SK-N-MC (cell line): Measurements from ENCODE around the gene CDH4.
"Not testable (repeated sequence)": the region's sequence is repeated elsewhere in the genome, so short reads cannot be mapped to it uniquely, and the experiment has no call there.

ENCODE experiments used
- DNase-seq: peaks from one replicate; pipeline ENCODE4 v3.0.0-alpha.2; 2011; ENCODE audit warnings: low read depth, low spot score
- H3K27ac ChIP-seq: fragments of 200-600 bp; sonication (generic); 2 replicates; pipeline ENCODE4 v1.5.1; 2016; ENCODE audit warnings: mixed run types
- H3K36me3 ChIP-seq: fragments of 200-600 bp; sonication (generic); 2 replicates; pipeline ENCODE4 v1.6.1; 2017; ENCODE audit warnings: antibody characterized with exemption, low read length, mixed read lengths; ENCODE audit not compliant: insufficient read depth
- H3K4me3 ChIP-seq: fragments of 200-600 bp; sonication (generic); 2 replicates; pipeline ENCODE4 v1.5.1; 2016
- H3K9ac ChIP-seq: fragments of 200-600 bp; sonication (generic); 2 replicates; pipeline ENCODE4 v1.8.0; 2017; ENCODE audit warnings: mixed run types, mixed read lengths; ENCODE audit not compliant: insufficient read length
- H3K9me3 ChIP-seq: fragments of 200-600 bp; sonication (generic); 2 replicates; pipeline ENCODE4 v1.6.1; 2017; ENCODE audit warnings: low read depth, mild to moderate bottlenecking, antibody characterized with exemption, low read length, moderate library complexity, mixed read lengths
- EZH2 ChIP-seq: fragments of 200-600 bp; sonication (generic); IDR thresholded peaks from one replicate; pipeline ENCODE4 v1.6.1; 2017; ENCODE audit warnings: antibody characterized with exemption
- FOXP2 ChIP-seq: optimal IDR thresholded peaks from 2 replicates; pipeline ENCODE3; 2011; ENCODE audit warnings: mild to moderate bottlenecking, moderate library complexity; ENCODE audit not compliant: insufficient read depth; ENCODE audit errors: extremely low read length, control extremely low read depth
- POLR2AphosphoS5 ChIP-seq: IDR thresholded peaks from 2 replicates; pipeline ENCODE4 v1.6.1; 2012; ENCODE audit warnings: mild to moderate bottlenecking, low read depth, low read length, borderline replicate concordance

Gene CDH4

DNA sequence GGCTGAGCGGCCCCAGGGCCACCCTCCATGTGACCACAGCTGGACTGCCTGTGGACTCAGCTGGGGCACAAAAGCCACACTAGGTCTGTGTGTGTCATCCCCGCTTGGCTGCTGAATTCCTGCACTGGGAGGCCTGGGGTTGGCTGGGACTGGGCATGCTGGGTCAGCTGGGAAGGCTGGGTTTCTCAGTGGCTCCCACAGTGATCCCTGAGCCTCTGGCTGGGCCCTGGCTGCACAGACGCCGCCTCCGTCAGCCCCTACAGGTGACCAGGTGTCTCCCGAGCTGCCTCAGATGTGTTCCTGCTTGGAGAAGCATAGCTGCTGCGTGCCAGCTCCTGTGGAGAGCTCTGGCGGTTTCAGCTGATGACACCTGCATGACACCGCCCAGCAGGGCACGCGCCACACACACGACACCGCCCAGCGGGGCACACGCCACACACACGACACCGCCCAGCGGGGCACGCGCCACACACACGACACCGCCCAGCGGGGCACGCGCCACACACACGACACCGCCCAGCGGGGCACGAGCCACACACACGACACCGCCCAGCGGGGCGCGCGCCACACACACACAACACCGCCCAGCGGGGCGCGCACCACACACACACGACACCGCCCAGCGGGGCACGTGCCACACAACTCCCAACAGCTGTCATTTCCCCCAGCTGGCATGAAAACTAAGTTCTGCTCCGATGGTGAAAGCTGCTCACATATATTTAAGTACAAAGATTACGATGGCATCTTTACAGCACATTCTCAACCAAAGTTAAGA, 724.8 kb downstream of the CDH4 start:
- DNase-seq: no peak
- no peaks in the 10 kb centered on the region for H3K9me3 ChIP-seq
- H3K27ac ChIP-seq: no peak overlapping the region
- H3K9ac ChIP-seq: no peak overlapping the region
- H3K4me3 ChIP-seq: no peak overlapping the region
- peaks cover 24% of the 10 kb centered on the region; the same call in 1 of the 2 replicates for H3K36me3 ChIP-seq
- no peak for TF ChIP-seq EZH2
- no peak for TF ChIP-seq POLR2AphosphoS5
- no peak for TF ChIP-seq FOXP2

DNA sequence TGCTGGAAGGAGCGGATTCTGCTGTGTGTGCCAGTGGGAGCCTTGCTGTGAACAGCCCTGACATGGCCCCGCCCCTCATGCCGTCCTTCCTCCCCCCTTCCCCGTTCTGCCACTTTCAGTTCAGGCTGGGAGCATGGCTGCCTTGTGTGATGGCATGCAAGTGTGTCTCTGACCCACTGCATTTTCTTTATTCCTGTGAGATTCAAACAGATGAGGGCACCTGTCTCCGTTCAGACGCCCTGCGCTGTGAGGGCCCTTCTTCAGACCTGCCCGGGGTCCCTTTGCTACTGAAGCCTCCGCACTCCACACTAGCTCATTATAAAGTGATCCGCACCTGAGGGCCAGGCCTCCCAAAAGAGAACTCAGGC, 725.3 kb downstream of the CDH4 start:
- Histone ChIP-seq H3K4me3 (no peak overlapping the region), H3K9me3 (no peaks in the 10 kb centered on the region), H3K9ac (no peak overlapping the region), H3K27ac (no peak overlapping the region), H3K36me3 (peaks cover 21% of the 10 kb centered on the region; the same call in 1 of the 2 replicates)
- no peak for DNase-seq
- no peak for TF ChIP-seq EZH2

DNA sequence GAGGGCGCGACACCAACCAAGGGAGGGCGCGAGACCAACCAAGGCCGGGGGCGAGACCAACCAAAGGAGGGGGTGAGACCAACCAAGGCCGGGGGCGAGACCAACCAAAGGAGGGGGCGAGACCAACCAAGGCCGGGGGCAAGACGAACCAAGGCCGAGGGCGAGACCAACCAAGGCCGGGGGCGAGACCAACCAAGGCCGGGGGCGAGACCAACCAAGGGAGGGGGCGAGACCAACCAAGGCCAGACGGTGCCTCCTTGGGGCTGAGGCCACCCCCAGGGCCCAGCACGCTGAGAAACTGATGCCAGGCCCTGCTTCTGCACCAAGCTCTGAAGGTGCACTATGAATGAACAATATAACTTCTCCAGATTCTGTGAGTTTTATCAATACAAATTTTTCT, 726.4 kb downstream of the CDH4 start:
- Histone ChIP-seq H3K4me3 (no peak overlapping the region), H3K27ac (no peak overlapping the region), H3K9ac (no peak overlapping the region), H3K36me3 (peaks cover 11% of the 10 kb centered on the region; the same call in 1 of the 2 replicates), H3K9me3 (no peaks in the 10 kb centered on the region)
- no peak for DNase-seq
- TF ChIP-seq FOXP2 (no peak), EZH2 (no peak), POLR2AphosphoS5 (no peak)

DNA sequence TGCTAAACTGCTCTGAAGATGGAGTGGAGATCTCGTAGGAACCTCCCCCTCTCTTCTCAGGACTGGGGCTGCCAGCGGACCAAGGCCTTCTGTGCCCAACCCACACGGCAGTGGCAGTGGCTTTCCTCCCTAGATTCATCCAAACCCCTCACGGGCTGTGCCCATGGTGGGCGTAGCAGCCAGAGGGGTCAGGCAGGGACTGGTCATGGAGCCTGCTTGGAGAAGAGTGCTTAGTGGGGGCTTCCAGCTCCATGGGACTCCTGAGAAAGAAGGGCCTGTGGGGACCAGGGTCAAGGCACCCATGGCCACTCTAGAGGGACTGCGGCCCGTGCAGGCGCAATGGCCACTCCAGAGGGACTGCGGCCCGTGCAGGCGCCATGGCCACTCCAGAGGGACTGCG, 727.0 kb downstream of the CDH4 start:
- Histone ChIP-seq H3K9ac (no peak overlapping the region), H3K9me3 (no peaks in the 10 kb centered on the region), H3K36me3 (peaks cover 5% of the 10 kb centered on the region; the same call in 1 of the 2 replicates), H3K27ac (no peak overlapping the region), H3K4me3 (no peak overlapping the region)
- TF ChIP-seq FOXP2: no peak
- TF ChIP-seq EZH2: no peak
- TF ChIP-seq POLR2AphosphoS5: no peak
- DNase-seq: no peak

DNA sequence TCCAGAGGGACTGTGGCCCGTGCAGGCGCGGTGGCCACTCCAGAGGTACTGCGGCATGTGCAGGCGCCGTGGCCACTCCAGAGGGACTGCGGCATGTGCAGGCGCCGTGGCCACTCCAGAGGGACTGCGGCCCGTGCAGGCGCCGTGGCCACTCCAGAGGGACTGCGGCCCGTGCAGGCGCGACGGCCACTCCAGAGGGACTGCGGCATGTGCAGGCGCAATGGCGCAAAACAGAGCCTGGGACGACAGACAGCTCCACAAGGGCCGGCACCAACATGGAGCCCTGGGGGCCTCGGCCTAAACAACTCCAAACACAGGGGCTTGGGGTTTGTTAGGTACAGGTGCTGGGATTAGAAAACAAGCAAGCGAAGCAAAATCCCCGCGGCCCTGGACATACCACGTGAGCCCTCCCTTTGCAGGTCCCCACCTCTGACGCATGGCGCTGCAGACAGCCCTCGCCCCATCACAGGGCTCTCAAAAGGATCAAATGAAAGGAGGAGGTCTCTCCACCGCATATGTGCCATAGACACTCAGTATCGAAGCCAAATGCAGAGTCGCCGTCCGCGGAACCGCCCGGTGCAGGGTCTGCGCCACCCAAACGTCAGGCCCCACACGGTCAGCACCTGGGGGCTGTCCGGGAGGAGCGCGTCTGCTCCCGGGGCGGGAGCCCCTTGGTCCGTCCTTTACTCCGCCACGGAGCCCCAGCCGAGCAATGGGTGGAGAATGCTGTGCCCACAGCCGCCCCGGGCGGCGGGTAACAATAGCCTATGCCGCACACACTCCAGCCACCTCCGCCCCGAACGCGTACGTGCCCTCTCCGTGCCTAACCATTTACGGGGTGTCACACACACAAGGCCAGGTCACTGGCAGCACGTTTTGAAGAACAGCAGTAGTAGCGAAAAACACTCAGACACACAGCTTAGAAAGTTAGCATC, 727.9 kb downstream of the CDH4 start:
- TF ChIP-seq EZH2: no peak
- no peak for TF ChIP-seq FOXP2
- TF ChIP-seq POLR2AphosphoS5: no peak
- Histone ChIP-seq H3K27ac (no peak overlapping the region), H3K4me3 (no peak overlapping the region), H3K9ac (no peak overlapping the region), H3K36me3 (no peaks in the 10 kb centered on the region), H3K9me3 (no peaks in the 10 kb centered on the region)
- DNase-seq: no peak

DNA sequence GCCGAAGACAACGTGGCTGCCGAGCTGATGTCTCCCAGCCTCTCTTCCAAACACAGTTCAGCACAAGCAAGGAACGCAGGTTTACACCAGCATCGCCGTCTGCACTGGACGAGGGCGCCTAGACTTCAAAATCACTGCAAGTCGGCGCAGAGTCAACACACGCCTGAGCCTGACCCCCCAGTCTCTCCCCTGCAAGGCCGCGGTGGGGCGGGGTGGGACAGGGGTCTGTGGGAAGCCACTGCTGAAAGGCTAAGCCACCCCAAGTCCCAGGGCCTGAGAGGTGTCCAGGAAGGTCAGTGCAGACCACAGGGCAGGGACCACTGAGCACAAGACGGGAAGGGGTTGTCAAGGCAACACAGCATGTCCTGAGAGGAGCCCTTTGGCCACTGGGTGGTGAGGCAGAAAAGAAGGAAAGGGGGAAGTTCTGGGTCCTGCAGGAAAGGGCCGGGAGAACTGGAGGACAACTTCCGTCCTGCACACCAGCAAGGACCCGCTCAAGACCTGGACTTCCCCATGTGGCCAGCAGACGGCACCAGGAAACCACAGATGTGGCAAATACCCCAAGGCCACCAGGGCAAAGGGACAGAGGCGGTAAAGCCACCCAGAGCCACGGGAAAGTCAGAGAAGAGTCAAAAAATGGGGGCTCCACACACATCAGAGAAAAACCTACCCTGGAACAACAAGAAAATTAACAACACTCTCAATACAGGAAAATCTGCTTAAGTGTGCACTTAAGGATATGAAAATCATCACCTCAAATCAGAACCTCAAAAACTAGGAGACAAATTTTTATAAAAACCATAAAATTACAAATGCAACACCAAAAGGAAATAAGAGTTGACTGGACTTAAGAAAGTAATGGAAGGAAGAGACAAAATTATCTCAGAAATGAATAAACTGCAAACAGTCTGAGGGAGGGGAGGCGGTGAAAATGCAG, 728.9 kb downstream of the CDH4 start:
- no peak for DNase-seq
- Histone ChIP-seq H3K36me3 (no peaks in the 10 kb centered on the region), H3K4me3 (no peak overlapping the region), H3K9me3 (no peaks in the 10 kb centered on the region), H3K9ac (no peak overlapping the region), H3K27ac (no peak overlapping the region)
- no peak for TF ChIP-seq FOXP2
- no peak for TF ChIP-seq EZH2
- no peak for TF ChIP-seq POLR2AphosphoS5

DNA sequence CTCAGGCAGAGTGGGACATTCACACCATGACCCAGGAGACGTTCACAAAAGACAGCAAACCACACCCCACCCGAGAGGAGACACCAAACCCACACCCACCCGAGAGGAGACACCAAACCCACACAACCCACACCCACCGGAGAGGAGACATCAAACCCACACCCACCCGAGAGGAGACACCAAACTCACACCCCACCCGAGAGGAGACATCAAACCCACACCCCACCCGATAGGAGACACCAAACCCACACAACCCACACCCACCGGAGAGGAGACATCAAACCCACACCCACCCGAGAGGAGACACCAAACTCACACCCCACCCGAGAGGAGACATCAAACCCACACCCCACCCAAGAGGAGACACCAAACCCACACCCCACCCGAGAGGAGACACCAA, 729.6 kb downstream of the CDH4 start:
- not testable (repeated sequence) for H3K4me3 ChIP-seq, H3K27ac ChIP-seq, H3K9ac ChIP-seq, H3K36me3 ChIP-seq, DNase-seq, H3K9me3 ChIP-seq

DNA sequence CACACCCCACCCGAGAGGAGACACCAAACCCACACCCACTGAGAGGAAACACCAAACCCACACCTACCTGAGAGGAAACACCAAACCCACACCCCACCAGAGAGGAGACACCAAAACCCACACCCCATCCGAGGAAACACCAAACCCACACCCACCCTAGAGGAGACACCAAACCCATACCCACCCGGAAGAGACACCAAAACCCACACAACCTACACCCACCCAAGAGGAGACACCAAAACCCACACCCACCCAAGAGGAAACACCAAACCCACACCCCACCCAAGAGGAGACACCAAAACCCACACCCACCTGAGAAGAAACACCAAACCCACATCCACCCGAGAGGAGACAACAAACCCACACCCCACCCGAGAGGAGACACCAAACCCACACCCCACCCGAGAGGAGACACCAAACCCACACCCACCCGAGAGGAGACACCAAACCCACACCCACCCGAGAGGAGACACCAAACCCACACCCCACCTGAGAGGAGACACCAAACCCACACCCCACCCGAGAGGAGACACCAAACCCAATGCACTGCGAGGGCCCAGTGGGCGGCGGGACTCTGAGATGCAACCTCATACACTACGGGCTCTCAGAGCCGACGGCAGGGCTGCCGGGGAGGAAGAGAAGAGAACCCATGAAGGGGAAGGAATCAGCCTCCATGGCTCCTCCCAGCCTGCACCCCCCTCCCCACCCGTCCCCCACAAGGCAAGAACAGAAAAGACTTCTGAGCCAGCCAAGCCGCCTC, 730.3 kb downstream of the CDH4 start:
- peaks cover 6% of the 10 kb centered on the region; the same call in 1 of the 2 replicates for H3K36me3 ChIP-seq
- DNase-seq: no peak
- no peak overlapping the region for H3K27ac ChIP-seq
- no peaks in the 10 kb centered on the region for H3K9me3 ChIP-seq
- no peak overlapping the region for H3K9ac ChIP-seq
- no peak for TF ChIP-seq FOXP2
- no peak for TF ChIP-seq EZH2
- TF ChIP-seq POLR2AphosphoS5: no peak
- no peak overlapping the region for H3K4me3 ChIP-seq
